Loucy (cell line): ENCODE measurements around the gene SORCS1.
A peak's percentile ranks its signal among the peaks of the same experiment; 100 is the strongest.

Source experiments
- CTCF ChIP-seq: fragments of 200-600 bp; sonication (generic); conservative IDR thresholded peaks from 2 replicates; pipeline ENCODE4 v1.5.1; 2014; ENCODE audit warnings: mild to moderate bottlenecking, antibody characterized with exemption, low read length
- EZH2phosphoT487 ChIP-seq: fragments of 200-600 bp; IDR thresholded peaks from 2 replicates; pipeline ENCODE4 v1.6.1; 2018; ENCODE audit warnings: antibody characterized with exemption, mild to moderate bottlenecking, moderate library complexity, borderline replicate concordance

- TF ChIP-seq CTCF, result peak; percentile 98
- no peak for TF ChIP-seq EZH2phosphoT487
Measured at GRCh38 chr10:106711313-106711906, 453.1 kb downstream of the SORCS1 start.
